VCaP (cell line): Measurements from ENCODE around the gene DTWD2.
"Not testable (repeated sequence)": the region's sequence is repeated elsewhere in the genome, so short reads cannot be mapped to it uniquely, and the experiment has no call there.

Source experiments
- H3K27ac ChIP-seq: fragments of 450-650 bp; 2 replicates; pipeline ENCODE4 v1.5.1; 2017
- CTCF ChIP-seq: fragments of 450-650 bp; conservative IDR thresholded peaks from 2 replicates; pipeline ENCODE4 v1.5.1; 2017; ENCODE audit warnings: mild to moderate bottlenecking, moderate library complexity

DTWD2 gene

GRCh38 chr5:118933703-118934102, 54.6 kb downstream of the DTWD2 start:
- TF ChIP-seq CTCF: no peak
- no peak overlapping the region for H3K27ac ChIP-seq

GRCh38 chr5:118931564-118931963, 56.8 kb downstream of the DTWD2 start:
- TF ChIP-seq CTCF: no peak
- no peak overlapping the region for H3K27ac ChIP-seq

- no peak for TF ChIP-seq CTCF
- no peak overlapping the region for H3K27ac ChIP-seq
These were observed 64.3 kb downstream of the DTWD2 start for GRCh38 chr5:118924006-118924389.

GRCh38 chr5:118923295-118924005, 64.9 kb downstream of the DTWD2 start:
- H3K27ac ChIP-seq: no peak overlapping the region

GRCh38 chr5:118921866-118922265, 66.5 kb downstream of the DTWD2 start:
- H3K27ac ChIP-seq: no peak overlapping the region
- no peak for TF ChIP-seq CTCF

More at GRCh38 chr5:118923295-118924005, 64.9 kb downstream of the DTWD2 start:
- TF ChIP-seq CTCF: no peak

GRCh38 chr5:118919016-118919415, 69.3 kb downstream of the DTWD2 start:
- no peak overlapping the region for H3K27ac ChIP-seq
- TF ChIP-seq CTCF: no peak

- TF ChIP-seq CTCF: no peak
- no peak overlapping the region for H3K27ac ChIP-seq
These were observed 70.1 kb downstream of the DTWD2 start for GRCh38 chr5:118918232-118918631.

GRCh38 chr5:118907536-118907935, 80.8 kb downstream of the DTWD2 start:
- H3K27ac ChIP-seq: not testable (repeated sequence)
